Esophagus squamous epithelium (tissue), 4 donors: ENCODE data around the gene EVA1A.

Experiments used
- POLR2A ChIP-seq, 4 donors: fragments of 450-650 bp; IDR thresholded peaks; one replicate each; pipeline ENCODE4 v1.6.1; 2017; ENCODE audit warnings: antibody characterized with exemption in 4 of 4, mild to moderate bottlenecking in 4 of 4, moderate library complexity in 3 of 4
- TF ChIP-seq, protein P1 (sequence below), 6 experiments: fragments of 450-650 bp in 4 of 6; fragments of 200-600 bp in 2 of 6; sonication (generic) in 2 of 6; IDR thresholded peaks; one replicate each; pipeline ENCODE4 v1.5.1; 2016 to 2019; ENCODE audit warnings: antibody characterized with exemption in 6 of 6, mild to moderate bottlenecking in 4 of 6, moderate library complexity in 4 of 6

DNA sequence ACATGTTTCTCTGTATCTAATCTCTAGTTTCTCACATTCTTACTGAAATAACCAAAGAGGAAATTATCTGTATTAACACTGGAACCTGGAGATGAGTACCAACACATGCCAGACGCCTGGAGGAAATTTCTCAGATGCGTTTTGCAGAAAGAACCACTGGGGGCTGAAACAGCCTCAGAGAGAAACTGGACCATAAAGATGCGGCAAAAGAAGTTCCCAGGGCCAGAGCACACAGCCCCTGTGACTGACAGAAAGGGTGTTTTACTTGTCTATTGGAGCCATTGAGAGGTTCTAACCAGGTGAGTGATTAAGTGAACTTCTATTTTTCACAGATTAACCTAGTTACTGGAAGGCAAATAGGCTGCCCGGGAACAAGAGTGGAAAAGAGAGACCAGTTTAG lies 103.9 kb downstream of the EVA1A start:
- TF ChIP-seq, protein P1, sequence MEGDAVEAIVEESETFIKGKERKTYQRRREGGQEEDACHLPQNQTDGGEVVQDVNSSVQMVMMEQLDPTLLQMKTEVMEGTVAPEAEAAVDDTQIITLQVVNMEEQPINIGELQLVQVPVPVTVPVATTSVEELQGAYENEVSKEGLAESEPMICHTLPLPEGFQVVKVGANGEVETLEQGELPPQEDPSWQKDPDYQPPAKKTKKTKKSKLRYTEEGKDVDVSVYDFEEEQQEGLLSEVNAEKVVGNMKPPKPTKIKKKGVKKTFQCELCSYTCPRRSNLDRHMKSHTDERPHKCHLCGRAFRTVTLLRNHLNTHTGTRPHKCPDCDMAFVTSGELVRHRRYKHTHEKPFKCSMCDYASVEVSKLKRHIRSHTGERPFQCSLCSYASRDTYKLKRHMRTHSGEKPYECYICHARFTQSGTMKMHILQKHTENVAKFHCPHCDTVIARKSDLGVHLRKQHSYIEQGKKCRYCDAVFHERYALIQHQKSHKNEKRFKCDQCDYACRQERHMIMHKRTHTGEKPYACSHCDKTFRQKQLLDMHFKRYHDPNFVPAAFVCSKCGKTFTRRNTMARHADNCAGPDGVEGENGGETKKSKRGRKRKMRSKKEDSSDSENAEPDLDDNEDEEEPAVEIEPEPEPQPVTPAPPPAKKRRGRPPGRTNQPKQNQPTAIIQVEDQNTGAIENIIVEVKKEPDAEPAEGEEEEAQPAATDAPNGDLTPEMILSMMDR (IDR thresholded peaks at IDR 0.05): no peak
- no peak for TF ChIP-seq POLR2A (IDR thresholded peaks at IDR 0.05)
